ENCODE data around the gene FBN2.
"Not testable (repeated sequence)": the region's sequence is repeated elsewhere in the genome, so short reads cannot be mapped to it uniquely, and the experiment has no call there.

Gene FBN2

DNA sequence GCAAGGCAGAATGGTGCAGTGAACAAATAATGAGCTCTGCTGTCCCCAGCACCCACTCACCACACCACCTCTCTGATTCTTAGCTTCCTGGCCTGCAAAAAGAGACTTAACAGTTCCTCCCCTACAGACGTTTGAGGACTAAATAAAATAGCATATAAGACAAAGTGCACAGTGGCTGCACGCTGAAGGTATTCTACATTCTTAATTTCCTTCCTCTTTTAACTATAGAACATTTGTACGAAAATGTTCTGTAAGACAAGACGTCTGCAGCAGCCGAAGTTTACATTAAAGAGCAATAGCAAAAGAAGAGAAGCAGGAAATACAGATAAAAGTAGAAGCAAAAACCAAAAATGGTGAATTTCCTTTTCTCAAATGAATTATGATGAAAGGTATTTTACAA lies 15.7 kb downstream of the FBN2 start:
- no peak overlapping the region for H3K4me3 ChIP-seq (ENCODE audit: low read depth, low read length)
- TF ChIP-seq CTCF (IDR thresholded peaks at IDR 0.05; ENCODE audit: low read depth, low read length, missing control alignments), result no peak
- DNase-seq (ENCODE audit: low read depth), result no peak

DNA sequence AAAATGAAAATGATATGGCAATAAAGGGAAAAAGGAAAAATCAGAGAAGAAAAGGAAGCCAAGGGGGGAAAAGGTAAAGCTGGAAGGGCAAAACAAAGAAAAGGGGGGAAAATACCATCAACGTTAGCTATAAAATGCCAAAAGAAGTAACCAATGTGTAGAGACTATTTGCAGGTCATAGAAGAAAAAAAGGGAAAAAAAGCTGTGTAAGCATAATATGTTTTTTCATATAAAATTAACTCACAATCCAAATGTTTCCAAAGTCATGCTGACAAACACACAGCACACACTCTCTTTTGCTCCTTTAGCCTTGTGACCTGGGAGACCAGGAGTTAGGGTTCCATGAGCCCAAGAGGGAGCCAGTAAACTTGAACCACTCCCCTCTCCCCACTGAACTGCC lies 18.2 kb downstream of the FBN2 start:
- DNase-seq (ENCODE audit: low read depth), result no peak
- no peak overlapping the region for H3K4me3 ChIP-seq (ENCODE audit: low read depth, low read length)
- TF ChIP-seq CTCF (IDR thresholded peaks at IDR 0.05; ENCODE audit: low read depth, low read length, missing control alignments), result no peak

DNA sequence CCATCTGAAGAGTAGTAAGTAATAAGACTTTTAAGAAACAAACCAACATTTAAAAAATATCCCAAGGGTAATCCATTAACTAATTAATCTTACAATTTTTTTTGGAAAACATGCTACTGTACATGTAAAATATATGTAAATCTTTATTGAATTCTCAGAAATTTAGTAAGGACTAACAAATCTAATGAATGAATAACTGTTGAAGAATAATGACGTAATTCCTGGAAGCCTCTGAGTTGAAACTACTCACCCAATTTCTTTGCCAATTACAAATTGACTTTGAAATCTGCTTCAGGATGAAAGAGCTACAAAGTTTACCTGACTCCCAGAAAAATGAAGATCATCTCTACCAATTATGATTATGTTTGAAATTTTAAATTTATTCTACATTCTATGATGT lies 21.1 kb downstream of the FBN2 start:
- H3K4me3 ChIP-seq (ENCODE audit: low read depth, low read length), result no peak overlapping the region
- no peak for DNase-seq (ENCODE audit: low read depth)
- TF ChIP-seq CTCF (IDR thresholded peaks at IDR 0.05; ENCODE audit: low read depth, low read length, missing control alignments), result no peak

GRCh38 chr5:128513806-128514205 lies 24.2 kb downstream of the FBN2 start:
- no peak for DNase-seq (ENCODE audit: low read depth)
- no peak overlapping the region for H3K4me3 ChIP-seq (ENCODE audit: low read depth, low read length)
- no peak for TF ChIP-seq CTCF (IDR thresholded peaks at IDR 0.05; ENCODE audit: low read depth, low read length, missing control alignments)

GRCh38 chr5:128512894-128513293 lies 25.2 kb downstream of the FBN2 start:
- DNase-seq (ENCODE audit: low read depth), result no peak
- H3K4me3 ChIP-seq (ENCODE audit: low read depth, low read length), result no peak overlapping the region
- no peak for TF ChIP-seq CTCF (IDR thresholded peaks at IDR 0.05; ENCODE audit: low read depth, low read length, missing control alignments)

- TF ChIP-seq CTCF (IDR thresholded peaks at IDR 0.05; ENCODE audit: low read depth, low read length, missing control alignments), result no peak
- DNase-seq (ENCODE audit: low read depth), result no peak
- H3K4me3 ChIP-seq (ENCODE audit: low read depth, low read length), result no peak overlapping the region
Measured at GRCh38 chr5:128506643-128507042, 31.4 kb downstream of the FBN2 start.

DNA sequence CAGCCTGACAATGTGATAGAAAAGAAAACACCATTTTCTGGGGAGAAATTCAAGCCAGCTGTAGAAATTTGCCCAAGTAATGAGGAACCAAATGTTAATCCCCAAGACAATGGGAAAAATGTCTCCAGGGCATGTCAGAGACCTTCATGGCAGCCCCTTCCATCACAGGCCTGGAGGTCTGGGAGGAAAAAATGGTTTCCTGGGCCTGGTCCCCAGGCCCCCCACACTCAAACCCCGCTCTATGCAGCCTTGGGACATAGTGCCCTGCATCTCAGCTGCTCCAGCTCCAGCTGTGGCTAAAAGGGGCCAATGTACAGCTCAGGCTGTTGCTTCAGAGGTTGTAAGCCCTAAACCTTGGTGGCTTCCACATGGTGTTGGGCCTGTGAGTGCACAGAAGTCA lies 34.3 kb downstream of the FBN2 start:
- DNase-seq (ENCODE audit: low read depth); H3K4me3 ChIP-seq (ENCODE audit: low read depth, low read length): not testable (repeated sequence)

Measured in GM12864 (cell line).